ENCODE results near the gene CCDC175.

Gene CCDC175

GRCh38 chr14:59540852-59541251, 35.8 kb downstream of the CCDC175 start:
- DNase-seq (ENCODE audit: low read depth in 2 of 2): no peak

- no peak for DNase-seq (ENCODE audit: low read depth in 2 of 2)
These were observed 37.7 kb downstream of the CCDC175 start for GRCh38 chr14:59538936-59539335.

- DNase-seq (ENCODE audit: low read depth in 2 of 2): no peak
These were observed 39.1 kb downstream of the CCDC175 start for GRCh38 chr14:59537476-59537875.

GRCh38 chr14:59534361-59534987, 42.1 kb downstream of the CCDC175 start:
- no peak for DNase-seq (ENCODE audit: low read depth in 2 of 2)

GRCh38 chr14:59532419-59532818, 44.2 kb downstream of the CCDC175 start:
- DNase-seq (ENCODE audit: low read depth in 2 of 2): no peak

GRCh38 chr14:59530349-59530748, 46.3 kb downstream of the CCDC175 start:
- no peak for DNase-seq (ENCODE audit: low read depth in 2 of 2)

- no peak for DNase-seq (ENCODE audit: low read depth in 2 of 2)
These were observed 47.4 kb downstream of the CCDC175 start for GRCh38 chr14:59529189-59529588.

- no peak for DNase-seq (ENCODE audit: low read depth in 2 of 2)
These were observed 56.4 kb downstream of the CCDC175 start for GRCh38 chr14:59520224-59520623.

GRCh38 chr14:59511916-59512575, 64.6 kb downstream of the CCDC175 start:
- DNase-seq (ENCODE audit: low read depth in 2 of 2): no peak

- DNase-seq (ENCODE audit: low read depth in 2 of 2): no peak
These were observed 65.6 kb downstream of the CCDC175 start for GRCh38 chr14:59510966-59511365.

GRCh38 chr14:59510001-59510400, 66.6 kb downstream of the CCDC175 start:
- DNase-seq (ENCODE audit: low read depth in 2 of 2): no peak

- DNase-seq (ENCODE audit: low read depth in 2 of 2): no peak
These were observed 67.5 kb downstream of the CCDC175 start for GRCh38 chr14:59509101-59509500.

GRCh38 chr14:59507752-59508103, 68.9 kb downstream of the CCDC175 start:
- DNase-seq (ENCODE audit: low read depth in 2 of 2): no peak

- peak; percentile 35 to 43 for DNase-seq (ENCODE audit: low read depth in 2 of 2)
These were observed 69.4 kb downstream of the CCDC175 start for GRCh38 chr14:59507063-59507751.

GRCh38 chr14:59503256-59503655, 73.4 kb downstream of the CCDC175 start:
- DNase-seq (ENCODE audit: low read depth in 2 of 2): no peak

- no peak for DNase-seq (ENCODE audit: low read depth in 2 of 2)
These were observed 75.9 kb downstream of the CCDC175 start for GRCh38 chr14:59500732-59501131.

- DNase-seq (ENCODE audit: low read depth in 2 of 2): no peak
These were observed 84.2 kb downstream of the CCDC175 start for GRCh38 chr14:59492384-59492783.

GRCh38 chr14:59490756-59491155, 85.9 kb downstream of the CCDC175 start:
- no peak for DNase-seq (ENCODE audit: low read depth in 2 of 2)

GRCh38 chr14:59484639-59485175, 91.9 kb downstream of the CCDC175 start:
- no peak for DNase-seq (ENCODE audit: low read depth in 2 of 2)

GRCh38 chr14:59483819-59484638, 92.6 kb downstream of the CCDC175 start, which contains the start of the genes JKAMP and L3HYPDH:
TSS of gene JKAMP (plus strand) at chr14:59484517. CDS start at chr14:59484590, 73 bp downstream.
TSS of gene L3HYPDH (minus strand) at chr14:59484408. CDS start at chr14:59484316, 92 bp downstream.
- peak; percentile 97 to 98 for DNase-seq (ENCODE audit: low read depth in 2 of 2)

- DNase-seq (ENCODE audit: low read depth in 2 of 2): no peak
These were observed 93.2 kb downstream of the CCDC175 start for GRCh38 chr14:59483363-59483762.
